Sciatic nerve (tissue), 2 donors: ENCODE results near the gene RIPK3. TPM values are rescaled to one million over a fixed set of nuclear protein-coding genes. Genes with fewer than 3 reads are reported as not detected.

Experiments used
- ATAC-seq: fragments of 200-7000 bp; cut with Tn5 transposase; one replicate; pipeline ENCODE4 v1.9.1; 2020; ENCODE audit warnings: mild to moderate bottlenecking, moderate library complexity
- DNase-seq: peaks from one replicate; pipeline ENCODE4 v3.0.0-alpha.2; 2020; ENCODE audit warnings: low spot score
- intact Hi-C: fragments of 100-400 bp; cut with DNase I; formaldehyde crosslinking; loops from one replicate; pipeline ENCODE4 v1.14.2; 2022
- total RNA-seq: library from RNA; stranded (reverse); fragmentation: NEBNext Ultra II Directional; extraction: Animal tissue kit (Norgen Biotek cat#: 25700); gene quantifications from one replicate; pipeline ENCODE4 v1.2.1, GENCODE V29; 2021
- donor health status: DM: no; HTN: no; CAD: no.
- donor health status: DM: no; HTN: no; CAD: no.

The RIPK3 gene
- total RNA-seq, 1 donor from 2014 or later = 8.9 TPM

GRCh38 chr14:24353559-24354481 lies 14.0 kb upstream of the RIPK3 start:
- intact Hi-C loops = no loop called here
- ATAC-seq (peak; percentile 76), DNase-seq (no peak)

- DNase-seq (no peak), ATAC-seq (peak; percentile 54)
- intact Hi-C loops = no loop called here
These were observed 11.7 kb upstream of the RIPK3 start for GRCh38 chr14:24351517-24351916.

GRCh38 chr14:24349742-24350141 lies 10.0 kb upstream of the RIPK3 start:
- DNase-seq (no peak), ATAC-seq (no peak)
- intact Hi-C loops = no loop called here

GRCh38 chr14:24348186-24348585 lies 8.4 kb upstream of the RIPK3 start:
- DNase-seq (no peak), ATAC-seq (no peak)
- intact Hi-C loops = no loop called here

- DNase-seq (no peak), ATAC-seq (no peak)
- intact Hi-C loops = no loop called here
These were observed 7.3 kb upstream of the RIPK3 start for GRCh38 chr14:24347134-24347533.

- ATAC-seq (no peak), DNase-seq (no peak)
- intact Hi-C loops = no loop called here
These were observed 4.2 kb upstream of the RIPK3 start for GRCh38 chr14:24343795-24344660.

- intact Hi-C loops = no loop called here
These were observed 3.1 kb upstream of the RIPK3 start for GRCh38 chr14:24342889-24343288.

GRCh38 chr14:24340606-24341005 lies 815 bp upstream of the RIPK3 start:
- DNase-seq = no peak
- intact Hi-C loops = no loop called here
- ATAC-seq = no peak

More at GRCh38 chr14:24342889-24343288, 3.1 kb upstream of the RIPK3 start:
- DNase-seq = no peak
- no peak for ATAC-seq

GRCh38 chr14:24338843-24339242 lies 948 bp downstream of the RIPK3 start:
- ATAC-seq (no peak), DNase-seq (no peak)
- intact Hi-C loops = no loop called here

GRCh38 chr14:24337824-24338175 lies 2.0 kb downstream of the RIPK3 start:
- intact Hi-C loops = no loop called here
- no peak for ATAC-seq

GRCh38 chr14:24337144-24337823 lies 2.5 kb downstream of the RIPK3 start:
- no peak for DNase-seq
- intact Hi-C loops = no loop called here
- ATAC-seq = no peak

More at GRCh38 chr14:24337824-24338175, 2.0 kb downstream of the RIPK3 start:
- no peak for DNase-seq

GRCh38 chr14:24335461-24336171 lies 4.2 kb downstream of the RIPK3 start:
- no peak for DNase-seq
- intact Hi-C loops = no loop called here
- no peak for ATAC-seq

GRCh38 chr14:24334431-24335291 lies 5.1 kb downstream of the RIPK3 start, which contains the start of gene ADCY4:
Gene ADCY4 (minus strand): TSS chr14:24335071. CDS start chr14:24334652, 419 bp downstream.
- DNase-seq (no peak), ATAC-seq (no peak)
- intact Hi-C loops = loop anchor here (5.0 kb wide), 1 partner anchor 98 kb away; no protein-coding TSS in a partner anchor

GRCh38 chr14:24332268-24332993 lies 7.4 kb downstream of the RIPK3 start:
- ATAC-seq (peak; percentile 76), DNase-seq (peak; percentile 85)
- intact Hi-C loops = loop anchor here (5.0 kb wide), 1 partner anchor 100 kb away; no protein-coding TSS in a partner anchor

GRCh38 chr14:24331731-24332267 lies 8.0 kb downstream of the RIPK3 start:
- DNase-seq = no peak
- ATAC-seq = peak; percentile 1
- intact Hi-C loops = loop anchor here (5.0 kb wide), 1 partner anchor 101 kb away; no protein-coding TSS in a partner anchor

- intact Hi-C loops = loop anchor here (5.0 kb wide), 1 partner anchor 101 kb away; no protein-coding TSS in a partner anchor
- ATAC-seq (no peak), DNase-seq (no peak)
These were observed 8.7 kb downstream of the RIPK3 start for GRCh38 chr14:24330973-24331674.
